K562 (cell line): ENCODE data around the gene GSTM2. TPM values are rescaled to one million over a fixed set of nuclear protein-coding genes. Genes with fewer than 3 reads are reported as not detected.

Experiments
- BACH1 ChIP-seq: fragments of 200-800 bp; sonication (Bioruptor generic); IDR thresholded peaks from 2 replicates; pipeline ENCODE4 v1.6.1; 2016; ENCODE audit warnings: missing genetic modification characterization, missing compliant biosample characterization
- CSDE1 ChIP-seq, 2 experiments: fragments of 450-650 bp; IDR thresholded peaks; 2 replicates each; pipeline ENCODE4 v1.6.1; 2016; ENCODE audit warnings: mild to moderate bottlenecking in 1 of 2
- FOXA1 ChIP-seq: fragments of 450-650 bp; IDR thresholded peaks from 2 replicates; pipeline ENCODE4 v1.6.1; 2016; ENCODE audit warnings: mild to moderate bottlenecking, borderline replicate concordance
- KLF6 ChIP-seq: fragments of 250-450 bp; sonication (Bioruptor Pico); IDR thresholded peaks from 2 replicates; pipeline ENCODE4 v1.4.0; 2020; ENCODE audit warnings: mild to moderate bottlenecking, moderate library complexity, borderline replicate concordance
- MAFK ChIP-seq: IDR thresholded peaks from 2 replicates; pipeline ENCODE4 v1.6.1; 2011; ENCODE audit warnings: low read length, improper control_type of control experiment
- MIER1 ChIP-seq: fragments of 450-650 bp; IDR thresholded peaks from 2 replicates; pipeline ENCODE4 v1.6.1; 2016; ENCODE audit warnings: antibody characterized with exemption, mild to moderate bottlenecking, low read depth
- MTA3 ChIP-seq: fragments of 450-650 bp; formaldehyde crosslinking; IDR thresholded peaks from 2 replicates; pipeline ENCODE4 v1.6.1; 2017; ENCODE audit warnings: mild to moderate bottlenecking, borderline replicate concordance
- MYBL2 ChIP-seq, 2 experiments: fragments of 450-650 bp in 1 of 2; sonication (generic) in 1 of 2; formaldehyde crosslinking in 1 of 2; IDR thresholded peaks; 2 replicates each; pipeline versions ENCODE4 v1.6.1 to v1.8.1; 2017 to 2022; ENCODE audit warnings: borderline replicate concordance in 1 of 2, inconsistent platforms in 1 of 2, low read depth in 1 of 2, mild to moderate bottlenecking in 1 of 2, missing genetic modification reagents in 1 of 2, moderate library complexity in 1 of 2
- NFIC ChIP-seq: fragments of 450-650 bp; IDR thresholded peaks from 2 replicates; pipeline ENCODE4 v1.6.1; 2017; ENCODE audit warnings: mild to moderate bottlenecking, inconsistent platforms
- RAD21 ChIP-seq, 2 experiments: fragments of 250-450 bp in 1 of 2; fragments of 450-650 bp in 1 of 2; sonication (Bioruptor Pico) in 1 of 2; formaldehyde crosslinking in 1 of 2; IDR thresholded peaks in 1 of 2; conservative IDR thresholded peaks in 1 of 2; 2 replicates each; pipeline versions ENCODE4 v1.4.0 to v1.8.0; 2020 to 2022; ENCODE audit warnings: mild to moderate bottlenecking in 2 of 2, moderate library complexity in 1 of 2
- RFX1 ChIP-seq: fragments of 450-650 bp; IDR thresholded peaks from 2 replicates; pipeline ENCODE4 v1.6.1; 2016; ENCODE audit warnings: mild to moderate bottlenecking, moderate library complexity
- SREBF1 ChIP-seq: fragments of 150-350 bp; IDR thresholded peaks from 2 replicates; pipeline ENCODE4 v1.6.1; 2014; ENCODE audit warnings: antibody characterized with exemption, low read depth, low read length, borderline replicate concordance
- SREBF2 ChIP-seq: sonication (generic); formaldehyde crosslinking; IDR thresholded peaks from 2 replicates; pipeline ENCODE4 v1.4.0; 2020; ENCODE audit warnings: mild to moderate bottlenecking, missing genetic modification reagents
- YY1 ChIP-seq, 3 experiments: IDR thresholded peaks; 2 replicates each; pipeline ENCODE4 v1.6.1; 2011; ENCODE audit warnings: low read length in 2 of 3, mild to moderate bottlenecking in 2 of 3, moderate library complexity in 2 of 3, borderline replicate concordance in 1 of 3, control low read depth in 1 of 3, low read depth in 1 of 3; ENCODE audit not compliant: insufficient read depth in 3 of 3, insufficient replicate concordance in 2 of 3, control insufficient read depth in 1 of 3, insufficient read length in 1 of 3; ENCODE audit errors: extremely low read depth in 1 of 3
- ZFP30 ChIP-seq: fragments of 250-450 bp; sonication (Bioruptor Pico); IDR thresholded peaks from 2 replicates; pipeline ENCODE4 v1.8.0; 2022; ENCODE audit warnings: moderate library complexity, mild to moderate bottlenecking, inconsistent platforms, borderline replicate concordance
- ZFPM2 ChIP-seq: fragments of 250-450 bp; sonication (Bioruptor Pico); IDR thresholded peaks from 2 replicates; pipeline ENCODE4 v1.5.1; 2022; ENCODE audit warnings: mild to moderate bottlenecking
- ZNF146 ChIP-seq: IDR thresholded peaks from one replicate; pipeline ENCODE4 v1.6.1; 2018; ENCODE audit warnings: missing compliant biosample characterization; ENCODE audit not compliant: unreplicated experiment
- ZNF232 ChIP-seq: sonication (generic); formaldehyde crosslinking; IDR thresholded peaks from 2 replicates; pipeline ENCODE4 v1.8.0; 2022; ENCODE audit warnings: mild to moderate bottlenecking, missing genetic modification reagents
- ZNF444 ChIP-seq: fragments of 250-450 bp; sonication (Bioruptor Pico); IDR thresholded peaks from 2 replicates; pipeline ENCODE4 v1.4.0; 2020; ENCODE audit warnings: mild to moderate bottlenecking, moderate library complexity
- polyA plus RNA-seq, 8 experiments: library from polyadenylated mRNA; depleted of rRNA in 4 of 8; stranded (reverse) in 5 of 8; unstranded in 3 of 8; fragments of >200 nt; fragmentation: Nextera tagmentation in 2 of 8; fragmentation: Illumina TruSeq in 1 of 8; extraction: Ambion mirVana in 2 of 8; extraction: Trizol in 1 of 8; gene quantifications; 2 replicates each; pipeline versions ENCODE4 v1.2.1 to v1.2.3, GENCODE V29; 2011 to 2014; ENCODE audit warnings: inconsistent platforms in 1 of 8, missing spikeins in 1 of 8
- total RNA-seq, 7 experiments: library from RNA; depleted of rRNA in 6 of 7; stranded (reverse); fragments of >200 nt in 6 of 7; fragmentation: Illumina TruSeq in 2 of 7; extraction: Trizol in 2 of 7; gene quantifications; 2 replicates each; pipeline versions ENCODE4 v1.2.1 to v1.2.3, GENCODE V29; 2011 to 2021; ENCODE audit warnings: low replicate concordance in 1 of 7
- TF ChIP-seq, protein P1 (sequence below), 2 experiments: IDR thresholded peaks; 2 replicates each; pipeline ENCODE4 v1.6.1; 2011; ENCODE audit warnings: borderline replicate concordance in 1 of 2, control low read depth in 1 of 2, low read depth in 1 of 2, low read length in 1 of 2, mild to moderate bottlenecking in 1 of 2, mixed read lengths in 1 of 2, moderate library complexity in 1 of 2; ENCODE audit not compliant: insufficient read depth in 1 of 2, insufficient read length in 1 of 2, poor library complexity in 1 of 2, severe bottlenecking in 1 of 2; ENCODE audit errors: extremely low read depth in 1 of 2
- TF ChIP-seq, protein P2 (sequence below), 2 experiments: IDR thresholded peaks in 1 of 2; conservative IDR thresholded peaks in 1 of 2; 2 replicates each; pipeline ENCODE4 v1.6.1; 2016; ENCODE audit warnings: low read depth in 2 of 2, mild to moderate bottlenecking in 1 of 2, missing compliant biosample characterization in 1 of 2, missing genetic modification characterization in 1 of 2, moderate library complexity in 1 of 2
- TF ChIP-seq, protein P3 (sequence below): sonication (generic); formaldehyde crosslinking; IDR thresholded peaks from 2 replicates; pipeline ENCODE4 v1.8.1; 2023; ENCODE audit warnings: mild to moderate bottlenecking, missing genetic modification reagents

GSTM2 gene
- total and polyA plus RNA-seq, 9 of the 15 experiments (the other 6 are each of a cell fraction or from before 2014, with no cell fraction given), result 1.6 to 15.1 (median 6.8) TPM

DNA sequence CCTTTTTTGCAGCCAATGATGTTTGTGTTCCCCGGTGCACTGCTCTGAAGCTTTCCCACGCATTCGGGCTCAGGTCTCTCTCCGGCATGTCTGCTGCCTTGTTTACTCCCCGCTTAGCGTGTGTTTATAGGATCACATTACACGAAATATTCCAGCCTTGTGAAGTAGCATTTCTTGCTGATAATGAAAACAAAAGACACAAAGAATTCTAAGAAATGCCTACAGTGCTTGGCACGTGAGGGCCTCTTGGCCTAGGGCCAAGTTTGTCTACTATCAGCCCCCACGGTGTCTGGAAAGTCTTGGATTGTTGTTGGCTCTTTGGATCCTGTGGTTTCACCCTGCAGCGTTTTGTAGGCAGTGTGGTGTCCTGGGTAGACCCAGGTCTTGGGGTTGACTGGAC lies 23.2 kb upstream of the GSTM2 start (continued):
- TF ChIP-seq YY1 (IDR thresholded peaks at IDR 0.05; ENCODE audit: borderline replicate concordance in 1 of 3, control insufficient read depth in 1 of 3, extremely low read depth in 1 of 3, insufficient read depth in 3 of 3, insufficient read length in 1 of 3, insufficient replicate concordance in 2 of 3, low read depth in 1 of 3, low read length in 2 of 3) (no peak), ZNF444 (CRISPR knock-in tag) (no peak), BACH1 (tag) (no peak), ZNF232 (no peak), MAFK (no peak), RFX1 (no peak), CSDE1 (IDR thresholded peaks at IDR 0.05) (no peak), MTA3 (no peak), FOXA1 (no peak), MIER1 (no peak), RAD21 (CRISPR knock-in tag; conservative IDR thresholded peaks at IDR 0.05 in 1 of 2, IDR thresholded peaks at IDR 0.05 in 1 of 2) (0 out of 4 replicates have a peak, but pooled peaks of 1 of the 2 experiments have one; percentile 20), MYBL2 (IDR thresholded peaks at IDR 0.05; ENCODE audit: low read depth) (no peak), MYBL2 (CRISPR knock-in tag; IDR thresholded peaks at IDR 0.05; ENCODE audit: borderline replicate concordance) (no peak), KLF6 (CRISPR knock-in tag) (no peak), NFIC (peak; percentile 99), SREBF2 (CRISPR knock-in tag) (no peak), ZFP30 (CRISPR knock-in tag) (no peak), SREBF1 (no peak), ZNF146 (CRISPR knock-in tag) (no peak), ZFPM2 (CRISPR knock-in tag) (no peak)
- TF ChIP-seq, protein P1, sequence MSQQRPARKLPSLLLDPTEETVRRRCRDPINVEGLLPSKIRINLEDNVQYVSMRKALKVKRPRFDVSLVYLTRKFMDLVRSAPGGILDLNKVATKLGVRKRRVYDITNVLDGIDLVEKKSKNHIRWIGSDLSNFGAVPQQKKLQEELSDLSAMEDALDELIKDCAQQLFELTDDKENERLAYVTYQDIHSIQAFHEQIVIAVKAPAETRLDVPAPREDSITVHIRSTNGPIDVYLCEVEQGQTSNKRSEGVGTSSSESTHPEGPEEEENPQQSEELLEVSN (IDR thresholded peaks at IDR 0.05; ENCODE audit: borderline replicate concordance in 1 of 2, extremely low read depth in 1 of 2, insufficient read depth in 1 of 2, insufficient read length in 1 of 2, low read depth in 1 of 2, low read length in 1 of 2, poor library complexity in 1 of 2, severe bottlenecking in 1 of 2), result no peak
- TF ChIP-seq, protein P2, sequence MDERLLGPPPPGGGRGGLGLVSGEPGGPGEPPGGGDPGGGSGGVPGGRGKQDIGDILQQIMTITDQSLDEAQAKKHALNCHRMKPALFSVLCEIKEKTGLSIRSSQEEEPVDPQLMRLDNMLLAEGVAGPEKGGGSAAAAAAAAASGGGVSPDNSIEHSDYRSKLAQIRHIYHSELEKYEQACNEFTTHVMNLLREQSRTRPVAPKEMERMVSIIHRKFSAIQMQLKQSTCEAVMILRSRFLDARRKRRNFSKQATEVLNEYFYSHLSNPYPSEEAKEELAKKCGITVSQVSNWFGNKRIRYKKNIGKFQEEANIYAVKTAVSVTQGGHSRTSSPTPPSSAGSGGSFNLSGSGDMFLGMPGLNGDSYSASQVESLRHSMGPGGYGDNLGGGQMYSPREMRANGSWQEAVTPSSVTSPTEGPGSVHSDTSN (CRISPR knock-in tag; IDR thresholded peaks at IDR 0.05; ENCODE audit: low read depth), result no peak
- TF ChIP-seq, protein P2 (tag; conservative IDR thresholded peaks at IDR 0.05; ENCODE audit: low read depth), result no peak
- TF ChIP-seq, protein P3, sequence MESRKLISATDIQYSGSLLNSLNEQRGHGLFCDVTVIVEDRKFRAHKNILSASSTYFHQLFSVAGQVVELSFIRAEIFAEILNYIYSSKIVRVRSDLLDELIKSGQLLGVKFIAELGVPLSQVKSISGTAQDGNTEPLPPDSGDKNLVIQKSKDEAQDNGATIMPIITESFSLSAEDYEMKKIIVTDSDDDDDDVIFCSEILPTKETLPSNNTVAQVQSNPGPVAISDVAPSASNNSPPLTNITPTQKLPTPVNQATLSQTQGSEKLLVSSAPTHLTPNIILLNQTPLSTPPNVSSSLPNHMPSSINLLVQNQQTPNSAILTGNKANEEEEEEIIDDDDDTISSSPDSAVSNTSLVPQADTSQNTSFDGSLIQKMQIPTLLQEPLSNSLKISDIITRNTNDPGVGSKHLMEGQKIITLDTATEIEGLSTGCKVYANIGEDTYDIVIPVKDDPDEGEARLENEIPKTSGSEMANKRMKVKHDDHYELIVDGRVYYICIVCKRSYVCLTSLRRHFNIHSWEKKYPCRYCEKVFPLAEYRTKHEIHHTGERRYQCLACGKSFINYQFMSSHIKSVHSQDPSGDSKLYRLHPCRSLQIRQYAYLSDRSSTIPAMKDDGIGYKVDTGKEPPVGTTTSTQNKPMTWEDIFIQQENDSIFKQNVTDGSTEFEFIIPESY (CRISPR knock-in tag), result no peak
